Activated CD4-positive, CD25-positive, alpha-beta regulatory T cell treated with anti-CD3 and anti-CD28 coated beads, Interleukin-2, amount 50 U/mL, for 72 hours (primary cell): ENCODE measurements around the gene ARL15.

Experiments used
- DNase-seq: peaks from one replicate; pipeline ENCODE4 v3.0.0; 2021

ARL15 gene

DNA sequence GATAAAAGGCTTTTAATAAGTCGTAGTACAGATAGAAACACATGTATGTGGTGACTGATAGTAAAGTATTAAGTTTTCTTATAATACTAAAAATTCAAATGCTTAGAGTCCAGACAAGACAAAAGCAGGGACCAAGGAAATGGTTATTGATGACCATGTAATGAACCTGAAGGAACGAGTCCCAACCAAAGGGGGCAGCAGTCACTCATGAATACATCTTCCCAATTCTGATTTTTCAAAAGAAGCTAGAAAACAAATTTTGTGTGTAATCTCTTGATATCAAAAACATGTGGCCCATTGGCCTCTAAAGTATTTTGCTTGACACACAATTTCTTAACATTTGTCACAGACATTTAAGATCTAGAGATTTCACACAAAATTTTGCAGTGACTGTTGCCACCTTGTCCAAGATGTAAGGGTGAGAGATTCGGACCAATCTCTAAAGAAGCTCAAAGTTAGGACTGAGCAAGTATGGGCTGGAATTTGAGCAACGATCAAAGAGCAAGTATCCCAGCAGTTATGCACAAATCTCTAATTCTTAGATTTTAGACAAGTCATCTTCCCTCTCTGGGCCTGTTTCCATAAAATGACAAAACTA is 66.8 kb downstream of the ARL15 start:
- DNase-seq: no peak

DNA sequence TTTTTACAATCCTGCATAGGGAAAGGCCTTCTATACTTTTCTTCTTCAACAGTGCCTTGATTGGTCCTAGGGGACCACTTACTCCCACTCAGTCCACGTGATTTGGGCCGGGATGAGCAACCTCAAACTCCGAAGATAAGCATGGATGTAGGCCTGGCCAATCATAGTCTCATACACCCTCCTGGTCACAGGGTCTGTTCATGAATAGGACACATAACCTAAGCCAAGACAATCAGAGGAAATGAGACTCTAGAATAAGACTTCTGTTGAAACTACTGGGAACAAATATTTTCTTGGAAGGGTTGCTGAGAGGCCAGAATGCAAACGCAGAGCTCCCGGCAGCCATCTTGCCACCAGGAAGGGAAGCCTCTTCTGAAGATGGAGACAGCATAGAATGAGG is 68.1 kb downstream of the ARL15 start:
- no peak for DNase-seq

GRCh38 chr5:54234304-54234933 is 76.0 kb downstream of the ARL15 start:
- DNase-seq: no peak

DNA sequence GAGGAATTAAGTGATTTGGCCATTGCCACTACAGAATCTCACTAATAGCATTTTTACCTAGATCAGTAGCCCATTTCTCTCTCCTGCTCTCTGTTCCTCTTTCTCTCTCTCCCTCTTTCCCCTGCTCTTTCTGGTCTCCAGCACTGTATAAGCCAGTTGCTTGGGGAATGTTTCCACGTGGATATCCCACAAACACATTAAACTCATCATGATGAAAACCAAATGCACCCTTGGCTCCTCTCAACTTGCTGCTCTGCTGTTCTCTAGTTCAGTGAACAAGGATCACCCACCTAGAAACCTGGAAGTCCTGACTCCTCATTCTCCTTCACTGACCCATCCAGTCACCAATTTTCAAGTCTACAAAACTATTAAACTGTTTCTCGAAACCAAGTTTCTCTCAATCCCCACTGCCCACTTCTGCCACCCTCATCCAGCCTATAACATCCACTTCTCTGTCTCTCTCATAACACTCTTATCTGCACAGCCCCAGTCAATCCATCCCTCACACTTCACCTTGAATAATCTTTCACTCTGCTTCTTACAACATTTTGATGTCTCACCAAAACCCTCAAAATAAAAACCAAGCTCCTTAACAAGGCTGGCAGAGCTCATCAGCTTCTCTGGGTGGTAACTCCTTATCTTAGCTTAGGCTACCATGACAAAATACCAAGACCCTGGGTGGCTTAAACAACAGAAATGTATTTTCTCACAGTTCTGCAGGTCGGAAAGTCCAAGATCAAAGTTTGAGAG is 79.3 kb downstream of the ARL15 start:
- DNase-seq: no peak

DNA sequence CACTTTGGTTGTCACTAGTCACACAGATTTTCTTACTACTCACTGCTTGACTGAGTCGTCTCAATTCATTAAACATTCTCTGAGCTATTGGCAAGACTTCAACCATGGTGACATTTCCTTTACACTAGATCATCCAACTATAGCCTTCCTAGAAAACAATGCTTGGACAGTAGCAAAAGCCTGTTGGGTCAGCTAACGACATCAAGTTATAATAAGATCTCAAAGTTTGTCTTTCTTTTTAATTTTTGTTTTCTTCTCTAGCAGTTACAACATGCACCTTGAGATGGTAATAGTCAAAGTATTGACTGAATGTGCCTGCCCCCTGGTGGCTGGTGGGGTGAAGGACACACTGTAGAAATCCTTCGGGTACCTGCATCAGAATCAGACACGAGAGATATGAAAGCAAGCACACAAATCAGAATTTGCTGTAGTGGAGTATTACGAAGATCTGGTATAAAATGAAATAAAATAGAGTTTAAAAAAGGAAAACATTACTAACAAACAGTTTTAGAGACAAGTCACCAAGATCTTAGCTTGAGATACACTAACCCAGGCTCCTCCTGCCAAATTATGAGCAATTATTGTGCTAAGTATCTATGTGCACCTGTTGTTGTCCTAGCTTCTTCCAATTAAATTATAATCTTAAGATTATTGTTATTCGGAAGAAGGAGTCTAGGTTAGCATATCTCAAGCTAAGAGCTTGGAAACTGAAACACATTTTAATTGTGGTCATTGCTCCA is 81.2 kb downstream of the ARL15 start:
- DNase-seq: peak; percentile 73

- DNase-seq: no peak
Observed at GRCh38 chr5:54227759-54228158, 82.6 kb downstream of the ARL15 start.

DNA sequence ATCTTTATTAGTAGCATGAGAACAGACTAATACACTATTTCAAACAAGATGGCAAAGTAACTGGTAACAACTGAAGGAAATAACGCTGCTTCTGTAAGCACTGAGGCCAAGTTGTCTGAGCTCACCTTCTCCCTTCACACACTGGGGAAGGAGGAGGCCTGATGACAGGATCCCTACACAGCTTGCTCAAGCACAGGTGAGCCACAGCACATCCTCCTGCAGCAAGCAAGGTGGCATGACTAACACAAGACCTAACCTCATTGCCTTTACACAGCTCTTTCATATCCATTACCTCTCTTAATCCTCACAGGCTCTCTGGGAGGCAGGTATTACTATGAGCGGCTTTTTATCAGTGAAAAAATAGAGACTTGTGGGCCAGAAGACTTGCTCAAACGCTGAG is 83.3 kb downstream of the ARL15 start:
- no peak for DNase-seq

- DNase-seq: no peak
Observed at GRCh38 chr5:54226215-54226614, 84.2 kb downstream of the ARL15 start.

- no peak for DNase-seq
Observed at GRCh38 chr5:54224103-54224826, 86.1 kb downstream of the ARL15 start.

DNA sequence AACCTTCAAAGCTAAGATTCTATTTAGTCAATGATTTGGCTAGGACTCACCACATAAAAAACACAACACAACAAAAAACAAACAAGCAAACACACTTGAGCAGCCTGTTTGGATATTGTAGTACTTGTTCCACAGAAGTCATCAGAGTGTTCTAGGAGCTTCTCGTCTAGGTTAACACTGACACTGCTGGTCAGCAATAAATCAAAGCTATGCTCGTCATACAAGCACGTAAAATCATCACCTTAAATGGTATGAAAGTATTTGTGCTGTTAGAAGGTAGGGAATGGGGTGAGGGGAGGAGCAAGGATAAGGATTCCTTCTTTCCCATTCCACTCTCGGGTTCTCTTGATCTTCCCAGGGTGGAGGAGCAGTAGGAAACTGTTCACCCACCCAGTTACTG is 88.0 kb downstream of the ARL15 start:
- no peak for DNase-seq

- DNase-seq: no peak
Observed at GRCh38 chr5:54221135-54221534, 89.2 kb downstream of the ARL15 start.

DNA sequence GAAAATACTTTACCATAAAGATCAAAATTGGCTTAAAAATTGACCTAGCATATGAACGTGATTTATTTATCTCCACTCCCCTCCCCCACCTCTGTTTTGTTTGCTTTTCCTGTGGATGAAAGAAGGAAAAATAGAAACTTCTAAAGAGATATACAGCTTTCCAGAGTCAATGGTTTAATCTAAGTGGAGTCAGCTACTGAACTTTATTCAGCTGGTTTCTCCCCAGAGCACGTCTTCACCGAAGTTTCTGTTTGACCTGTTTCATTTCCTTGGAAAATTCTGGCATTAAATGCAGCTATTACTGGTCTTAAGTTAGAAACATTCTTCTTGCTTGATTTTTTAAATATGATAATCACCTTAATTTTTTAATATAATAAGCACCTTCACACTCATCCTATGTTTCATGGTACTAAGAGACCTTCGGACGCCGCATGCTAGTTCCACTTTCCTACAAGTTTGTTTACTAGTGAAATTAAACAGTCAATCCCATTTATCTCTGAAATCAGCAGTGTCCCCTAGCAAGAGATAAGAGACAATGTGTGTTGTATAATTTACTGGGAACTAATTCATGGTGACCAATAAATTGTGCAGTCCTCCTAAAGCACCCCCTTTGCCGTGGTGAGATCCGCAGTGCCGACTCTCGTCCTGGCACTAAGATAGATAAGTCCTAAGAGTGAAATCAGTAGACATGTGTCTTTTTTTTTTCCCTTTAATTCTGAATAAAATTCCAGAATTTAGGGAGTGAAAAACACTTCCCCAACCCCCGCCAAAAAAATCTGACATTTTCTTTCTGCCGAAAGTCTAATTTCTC is 89.9 kb downstream of the ARL15 start:
- no peak for DNase-seq

DNA sequence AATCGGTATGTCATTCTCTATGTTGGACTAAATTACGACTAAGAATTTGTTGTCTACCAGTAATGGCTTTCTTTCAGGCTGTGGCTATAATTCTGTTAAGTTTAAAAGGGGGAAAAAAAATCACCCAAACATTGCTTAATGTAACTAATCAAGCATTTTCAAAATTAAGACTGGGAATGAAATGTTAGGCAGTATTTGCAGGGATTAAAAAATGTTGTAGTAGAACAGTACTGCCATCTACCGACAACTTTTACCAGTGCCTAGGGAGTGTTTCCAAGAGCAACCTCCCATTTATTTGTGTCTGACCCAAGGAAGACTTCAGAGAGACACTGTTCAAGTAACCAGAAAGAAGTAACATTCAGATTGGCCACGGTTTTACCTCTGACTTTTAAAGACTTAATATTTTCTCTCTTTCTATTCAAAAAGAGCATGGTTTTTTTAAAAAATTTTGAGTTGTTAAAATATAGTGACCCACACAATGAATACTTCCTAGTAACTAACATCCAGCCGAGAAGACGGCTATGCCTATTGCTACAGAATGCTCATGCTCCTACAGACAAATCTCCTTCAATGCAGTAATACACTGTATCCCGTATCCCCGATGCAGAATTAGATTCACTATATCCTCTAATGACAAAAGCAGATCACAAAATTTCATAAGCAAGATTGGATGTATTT is 92.4 kb downstream of the ARL15 start:
- no peak for DNase-seq

- no peak for DNase-seq
Observed at GRCh38 chr5:54215233-54215736, 95.1 kb downstream of the ARL15 start.

DNA sequence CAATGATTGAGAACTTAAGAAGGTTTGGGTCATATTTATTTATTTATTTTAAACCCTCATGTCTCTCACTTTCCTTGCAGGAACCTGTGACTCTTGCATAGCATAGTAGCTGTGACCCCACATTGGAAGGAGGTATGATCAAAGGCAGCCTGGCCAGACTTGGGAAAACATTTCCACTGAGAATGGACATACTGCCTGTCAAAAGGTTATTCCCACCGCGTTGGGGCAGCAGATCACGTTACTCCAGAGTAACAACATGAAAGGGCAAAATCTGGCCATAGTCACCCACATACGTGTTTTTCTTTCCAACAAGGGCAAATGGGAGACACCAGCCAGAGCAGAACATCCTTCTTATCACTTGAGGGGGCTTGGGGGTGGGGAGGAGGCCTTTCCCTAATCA is 95.7 kb downstream of the ARL15 start:
- DNase-seq: no peak

GRCh38 chr5:54212331-54212730 is 98.0 kb downstream of the ARL15 start:
- DNase-seq: no peak

DNA sequence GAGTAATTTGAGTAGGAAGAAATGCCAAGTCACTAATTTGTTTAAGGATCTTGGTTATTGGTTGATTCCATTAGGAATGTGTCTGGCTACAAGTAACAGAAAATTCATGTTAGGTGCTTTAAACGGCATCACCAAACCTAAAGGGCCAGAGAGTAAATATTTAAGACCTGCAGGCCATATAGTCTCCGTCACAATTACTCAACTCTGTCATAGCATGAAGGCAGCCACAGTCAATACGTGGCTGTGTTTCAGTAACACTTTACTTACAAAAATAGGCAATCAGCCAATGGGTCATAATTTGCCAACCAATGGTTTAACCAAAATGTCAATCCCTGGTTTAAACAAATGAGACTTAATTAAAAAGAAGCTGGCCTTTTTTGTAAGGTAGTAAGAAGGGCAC is 98.5 kb downstream of the ARL15 start:
- no peak for DNase-seq

DNA sequence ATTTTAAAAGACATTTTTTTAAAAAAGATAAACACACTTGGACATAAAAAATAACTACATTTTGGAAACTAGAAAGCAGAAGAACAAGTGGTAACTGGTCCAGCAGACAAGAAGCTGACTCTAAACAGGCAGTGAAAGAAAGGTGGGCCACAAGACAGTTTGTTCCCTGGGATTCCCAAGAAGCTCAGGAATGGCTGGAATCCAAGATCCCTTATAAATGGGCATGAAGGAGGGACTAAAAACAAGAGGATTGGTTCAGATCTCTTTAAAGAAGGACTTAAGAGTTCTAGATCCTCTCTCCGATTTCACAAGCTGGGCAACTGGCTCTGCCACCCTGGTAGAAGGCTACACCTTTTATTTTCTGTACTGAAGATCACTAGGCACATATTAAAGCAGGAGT is 102.8 kb downstream of the ARL15 start:
- DNase-seq: no peak

- no peak for DNase-seq
Observed at GRCh38 chr5:54206580-54207229, 103.7 kb downstream of the ARL15 start.

DNA sequence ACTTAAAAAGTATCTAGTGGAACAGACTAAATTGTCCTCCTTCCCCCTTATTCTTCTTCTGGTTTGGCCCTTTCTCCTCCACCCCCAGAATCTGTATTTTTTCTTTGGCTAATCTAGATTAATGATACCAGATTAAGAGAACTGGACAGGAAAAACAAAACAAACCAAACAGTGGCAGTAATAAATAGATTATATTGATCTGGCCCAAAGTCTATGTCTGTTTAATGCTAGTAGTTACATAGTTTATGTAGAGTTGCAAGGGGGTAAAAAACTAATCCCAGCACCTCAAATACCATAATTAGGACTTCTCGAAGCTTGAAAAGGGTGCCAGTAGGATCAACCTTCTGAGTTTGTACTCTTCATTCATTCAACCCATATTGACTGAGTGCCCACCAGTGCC is 104.5 kb downstream of the ARL15 start:
- DNase-seq: no peak

DNA sequence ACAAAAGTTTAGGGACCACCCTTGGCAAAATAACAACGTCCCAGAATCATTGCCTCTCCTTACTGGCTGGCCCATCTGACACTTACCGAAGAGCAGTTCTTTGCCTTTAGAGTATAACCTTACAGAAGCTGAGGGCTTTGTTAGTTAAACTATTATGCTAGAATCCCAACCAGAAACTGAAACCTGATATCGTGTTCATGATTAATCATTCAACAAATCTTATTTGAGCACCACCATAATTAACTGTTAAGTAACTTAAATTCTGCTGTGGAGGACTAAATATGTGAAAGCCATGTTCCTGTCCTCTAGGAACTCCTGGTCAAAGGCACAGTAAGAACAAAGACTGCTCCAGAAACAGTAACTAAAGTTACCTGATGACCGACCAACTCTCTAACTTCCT is 104.9 kb downstream of the ARL15 start:
- no peak for DNase-seq
